AG04450 (cell line): ENCODE results near the gene KCNJ9. TPM values are rescaled to one million over a fixed set of nuclear protein-coding genes. Genes with fewer than 3 reads are reported as not detected.
"Not testable (repeated sequence)": the region's sequence is repeated elsewhere in the genome, so short reads cannot be mapped to it uniquely, and the experiment has no call there.

Source experiments
- CTCF ChIA-PET: fragments of 300-600, 350-600 bp; formaldehyde crosslinking; extraction: SDS; loops from one replicate; lab custom pipeline; 2022; ENCODE audit warnings: antibody characterized with exemption, inconsistent platforms; lab: Charles Lee
- POLR2A ChIA-PET: fragments of 350-600 bp; formaldehyde crosslinking; extraction: SDS; loops from one replicate; lab custom pipeline; 2021; ENCODE audit warnings: antibody characterized with exemption, inconsistent platforms; lab: Yijun Ruan, JAX
- DNase-seq: peaks from one replicate; pipeline ENCODE4 v3.0.0-alpha.2; 2011; ENCODE audit warnings: low read depth, low spot score
- H3K27ac ChIP-seq: one replicate; pipeline ENCODE4 v1.5.1; 2012; ENCODE audit warnings: low read depth, low read length, control low read depth
- H3K27me3 ChIP-seq: one replicate; pipeline ENCODE4 v1.6.0; 2012; ENCODE audit warnings: low read length; ENCODE audit not compliant: control insufficient read depth, insufficient read depth
- H3K4me3 ChIP-seq: 2 replicates; pipeline ENCODE4 v1.5.1; 2011; ENCODE audit warnings: mild to moderate bottlenecking, low read depth, low read length, control low read depth
- H3K9me3 ChIP-seq: 2 replicates; pipeline ENCODE4 v1.5.1; 2012; ENCODE audit warnings: low read length; ENCODE audit not compliant: control insufficient read depth, insufficient read depth
- polyA plus RNA-seq: library from polyadenylated mRNA; depleted of rRNA; stranded (reverse); fragments of >200 nt; gene quantifications from 2 replicates; pipeline ENCODE4 v1.2.3, GENCODE V29; 2011
- TF ChIP-seq, protein P1 (sequence below): IDR thresholded peaks from 2 replicates; pipeline ENCODE4 v1.5.1; 2011; ENCODE audit warnings: low read depth, low read length, control low read depth, inconsistent platforms

KCNJ9 gene
- polyA plus RNA-seq, 1 experiment: not detected

DNA sequence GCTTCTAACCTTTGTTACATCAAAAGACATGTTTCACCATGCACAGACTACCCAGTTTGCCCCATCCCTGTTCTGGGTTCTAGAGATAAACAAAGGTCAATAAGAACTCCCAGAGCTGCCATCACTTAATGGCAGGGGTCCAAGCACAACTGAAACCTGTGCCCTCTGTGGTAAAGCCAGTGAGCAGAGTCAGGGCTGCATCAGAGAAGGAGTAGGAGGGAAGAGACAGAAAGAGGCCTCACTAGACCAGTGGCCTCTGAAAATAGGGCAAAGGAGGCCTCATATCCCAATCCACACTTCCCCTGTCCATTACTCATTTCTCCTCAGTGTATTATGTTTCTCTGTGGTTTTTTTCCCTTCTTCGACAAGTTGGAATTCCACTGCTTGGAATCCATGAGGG lies 44.4 kb downstream of the KCNJ9 start:
- CTCF ChIA-PET: interaction anchor here (0.6 to 2.9 kb wide), 3 partner anchors 43 to 94 kb away, joined by 8 to 10 read pairs (median 9); no protein-coding TSS in a partner anchor
- H3K27me3 ChIP-seq: peaks cover 1% of the 10 kb centered on the region
- peaks cover 4% of the 10 kb centered on the region; the same call in 1 of the 2 replicates for H3K9me3 ChIP-seq
- no peak overlapping the region for H3K4me3 ChIP-seq
- peak overlapping the region; percentile 87 for H3K27ac ChIP-seq
- TF ChIP-seq, protein P1, sequence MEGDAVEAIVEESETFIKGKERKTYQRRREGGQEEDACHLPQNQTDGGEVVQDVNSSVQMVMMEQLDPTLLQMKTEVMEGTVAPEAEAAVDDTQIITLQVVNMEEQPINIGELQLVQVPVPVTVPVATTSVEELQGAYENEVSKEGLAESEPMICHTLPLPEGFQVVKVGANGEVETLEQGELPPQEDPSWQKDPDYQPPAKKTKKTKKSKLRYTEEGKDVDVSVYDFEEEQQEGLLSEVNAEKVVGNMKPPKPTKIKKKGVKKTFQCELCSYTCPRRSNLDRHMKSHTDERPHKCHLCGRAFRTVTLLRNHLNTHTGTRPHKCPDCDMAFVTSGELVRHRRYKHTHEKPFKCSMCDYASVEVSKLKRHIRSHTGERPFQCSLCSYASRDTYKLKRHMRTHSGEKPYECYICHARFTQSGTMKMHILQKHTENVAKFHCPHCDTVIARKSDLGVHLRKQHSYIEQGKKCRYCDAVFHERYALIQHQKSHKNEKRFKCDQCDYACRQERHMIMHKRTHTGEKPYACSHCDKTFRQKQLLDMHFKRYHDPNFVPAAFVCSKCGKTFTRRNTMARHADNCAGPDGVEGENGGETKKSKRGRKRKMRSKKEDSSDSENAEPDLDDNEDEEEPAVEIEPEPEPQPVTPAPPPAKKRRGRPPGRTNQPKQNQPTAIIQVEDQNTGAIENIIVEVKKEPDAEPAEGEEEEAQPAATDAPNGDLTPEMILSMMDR: no peak
- POLR2A ChIA-PET: no interaction called here
- DNase-seq: no peak

GRCh38 chr1:160126342-160126741 lies 45.0 kb downstream of the KCNJ9 start:
- H3K27me3 ChIP-seq, DNase-seq, H3K9me3 ChIP-seq, POLR2A ChIA-PET, H3K4me3 ChIP-seq, H3K27ac ChIP-seq: not testable (repeated sequence)
- CTCF ChIA-PET: interaction anchor here (2.7 kb wide), 2 partner anchors 25 to 67 kb away, joined by 10 read pairs; no protein-coding TSS in a partner anchor

- Histone ChIP-seq H3K27me3 (peaks cover 2% of the 10 kb centered on the region), H3K9me3 (peaks cover 4% of the 10 kb centered on the region; the same call in 1 of the 2 replicates), H3K27ac (no peak overlapping the region), H3K4me3 (no peak overlapping the region)
- TF ChIP-seq, protein P1: no peak
- CTCF ChIA-PET: interaction anchor here (1.0 to 2.9 kb wide), 3 partner anchors 18 to 66 kb away, joined by 3 to 13 read pairs (median 10); no protein-coding TSS in a partner anchor
- POLR2A ChIA-PET: no interaction called here
- no peak for DNase-seq
Observed at GRCh38 chr1:160127381-160127780, 46.0 kb downstream of the KCNJ9 start.

DNA sequence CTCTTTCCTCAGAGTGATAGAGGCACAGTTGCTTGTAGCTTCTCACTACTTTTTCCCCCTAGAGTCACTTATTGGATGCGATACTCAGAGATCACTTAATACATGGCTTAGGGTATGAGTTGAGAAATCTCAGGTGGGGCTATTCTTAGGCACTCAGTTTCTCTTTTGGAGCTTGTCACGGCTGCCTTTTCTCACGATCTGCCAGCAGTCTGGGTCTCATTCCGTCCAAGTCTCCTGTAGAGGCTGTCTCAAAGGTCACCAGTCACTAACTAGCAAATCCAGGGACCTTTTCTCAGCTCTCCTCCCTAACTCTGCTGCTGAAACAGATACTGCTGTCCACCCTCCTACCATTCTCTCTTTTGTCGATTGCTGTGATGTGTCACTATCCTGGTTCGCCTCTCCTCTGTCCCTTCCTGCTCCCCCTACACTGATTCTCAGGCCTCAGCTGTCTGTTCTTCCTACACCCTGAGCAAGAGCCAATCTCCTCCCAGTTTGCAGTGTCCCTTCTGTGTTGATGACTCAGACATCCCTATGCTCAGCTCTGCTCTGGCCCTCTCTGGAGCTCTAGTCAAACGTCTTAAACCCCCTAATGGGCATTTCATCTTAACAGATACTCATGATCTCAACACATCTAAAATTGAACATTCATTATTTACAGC lies 46.7 kb downstream of the KCNJ9 start:
- Histone ChIP-seq H3K9me3 (peaks cover 4% of the 10 kb centered on the region; the same call in 1 of the 2 replicates), H3K27me3 (peaks cover 8% of the 10 kb centered on the region), H3K4me3 (no peak overlapping the region), H3K27ac (no peak overlapping the region)
- no peak for DNase-seq
- ChIA-PET CTCF (interaction anchor here (1.0 to 2.9 kb wide), 4 partner anchors 19 to 164 kb away, joined by 3 to 13 read pairs (median 6); no protein-coding TSS in a partner anchor), POLR2A (no interaction called here)
- TF ChIP-seq, protein P1: no peak

GRCh38 chr1:160128636-160129035 lies 47.3 kb downstream of the KCNJ9 start:
- peaks cover 11% of the 10 kb centered on the region for H3K27me3 ChIP-seq
- TF ChIP-seq, protein P1: no peak
- peaks cover 4% of the 10 kb centered on the region; the same call in 1 of the 2 replicates for H3K9me3 ChIP-seq
- H3K27ac ChIP-seq: no peak overlapping the region
- DNase-seq: no peak
- no peak overlapping the region for H3K4me3 ChIP-seq
- ChIA-PET CTCF (interaction anchor here (1.0 to 2.9 kb wide), 3 partner anchors 27 to 163 kb away, joined by 3 to 13 read pairs (median 10); no protein-coding TSS in a partner anchor), POLR2A (no interaction called here)
